ENCODE results near the gene GPM6B. TPM values are rescaled to one million over a fixed set of nuclear protein-coding genes. Genes with fewer than 3 reads are reported as not detected.

The GPM6B gene
- polyA plus RNA-seq, 1 donor from 2014 or later = 205 TPM

GRCh38 chrX:13863324-13863723 lies 46.4 kb upstream of the GPM6B start:
- Histone ChIP-seq H3K27ac (ENCODE audit: low read length) (no peak overlapping the region), H3K27me3 (ENCODE audit: insufficient read depth, low read depth, low read length) (no peaks in the 10 kb centered on the region), H3F3A (ENCODE audit: insufficient read depth, low read length, poor library complexity, severe bottlenecking) (no peaks in the 10 kb centered on the region), H2AFZ (ENCODE audit: low read depth, low read length) (no peak overlapping the region), H3K9me2 (ENCODE audit: insufficient read depth, low read length) (no peaks in the 10 kb centered on the region), H3K9me3 (ENCODE audit: low read length) (no peaks in the 10 kb centered on the region), H3K36me3 (ENCODE audit: insufficient read depth, low read length) (no peaks in the 10 kb centered on the region), H3K4me2 (ENCODE audit: low read length) (no peak overlapping the region), H4K20me1 (ENCODE audit: insufficient read depth) (no peaks in the 10 kb centered on the region), H3K9ac (ENCODE audit: low read length) (no peak overlapping the region), H3K4me3 (ENCODE audit: low read length) (no peak overlapping the region), H3K79me2 (replicated peaks; ENCODE audit: insufficient read depth, low read length) (no peaks in the 10 kb centered on the region)
- TF ChIP-seq MXI1 (conservative IDR thresholded peaks at IDR 0.05; ENCODE audit: poor library complexity, severe bottlenecking) = no peak
- no peak for TF ChIP-seq RAD21 (conservative IDR thresholded peaks at IDR 0.05)
- TF ChIP-seq EZH2 (IDR thresholded peaks at IDR 0.05; ENCODE audit: borderline replicate concordance, insufficient read depth, low read length, poor library complexity, severe bottlenecking) = no peak
- TF ChIP-seq REST (IDR thresholded peaks at IDR 0.05; ENCODE audit: borderline replicate concordance) = no peak
- no peak for TF ChIP-seq SMC3 (conservative IDR thresholded peaks at IDR 0.05; ENCODE audit: poor library complexity)

GRCh38 chrX:13859724-13860123 lies 42.8 kb upstream of the GPM6B start:
- Histone ChIP-seq H3K4me3 (ENCODE audit: low read length) (no peak overlapping the region), H3K9me3 (ENCODE audit: low read length) (no peaks in the 10 kb centered on the region), H3K9me2 (ENCODE audit: insufficient read depth, low read length) (no peaks in the 10 kb centered on the region), H3K9ac (ENCODE audit: low read length) (no peak overlapping the region), H3K27me3 (ENCODE audit: insufficient read depth, low read depth, low read length) (no peaks in the 10 kb centered on the region), H3F3A (ENCODE audit: insufficient read depth, low read length, poor library complexity, severe bottlenecking) (no peaks in the 10 kb centered on the region), H3K27ac (ENCODE audit: low read length) (no peak overlapping the region), H3K36me3 (ENCODE audit: insufficient read depth, low read length) (no peaks in the 10 kb centered on the region), H3K4me2 (ENCODE audit: low read length) (no peak overlapping the region), H3K79me2 (replicated peaks; ENCODE audit: insufficient read depth, low read length) (no peaks in the 10 kb centered on the region), H4K20me1 (ENCODE audit: insufficient read depth) (no peaks in the 10 kb centered on the region), H2AFZ (ENCODE audit: low read depth, low read length) (no peak overlapping the region)
- no peak for TF ChIP-seq TAF1 (IDR thresholded peaks at IDR 0.05; ENCODE audit: low read depth)
- TF ChIP-seq RAD21 (conservative IDR thresholded peaks at IDR 0.05) = no peak
- no peak for TF ChIP-seq POLR2AphosphoS5 (IDR thresholded peaks at IDR 0.05)
- TF ChIP-seq MXI1 (conservative IDR thresholded peaks at IDR 0.05; ENCODE audit: poor library complexity, severe bottlenecking) = no peak
- TF ChIP-seq EP300 (conservative IDR thresholded peaks at IDR 0.05; ENCODE audit: poor library complexity, severe bottlenecking) = no peak
- TF ChIP-seq CTCF (IDR thresholded peaks at IDR 0.05; ENCODE audit: poor library complexity, severe bottlenecking) = no peak
- no peak for TF ChIP-seq EZH2 (IDR thresholded peaks at IDR 0.05; ENCODE audit: borderline replicate concordance, insufficient read depth, low read length, poor library complexity, severe bottlenecking)
- no peak for TF ChIP-seq SMC3 (conservative IDR thresholded peaks at IDR 0.05; ENCODE audit: poor library complexity)
- no peak for TF ChIP-seq REST (IDR thresholded peaks at IDR 0.05; ENCODE audit: borderline replicate concordance)
